ENCODE results near the gene LTC4S. TPM values are rescaled to one million over a fixed set of nuclear protein-coding genes. Genes with fewer than 3 reads are reported as not detected.

LTC4S gene
- total RNA-seq, 1 donor from 2014 or later: 1.6 TPM

- no peaks in the 10 kb centered on the region for H3K27me3 Mint-ChIP-seq
- H3K4me3 Mint-ChIP-seq: no peak overlapping the region
- H3K36me3 Mint-ChIP-seq (ENCODE audit: low read depth): peaks cover 23% of the 10 kb centered on the region
- H3K9me3 Mint-ChIP-seq: no peaks in the 10 kb centered on the region
- peaks cover 32% of the 10 kb centered on the region for H3K4me1 Mint-ChIP-seq
- intact Hi-C loops (cut with micrococcal nuclease): loop anchor here (5.0 kb wide), 1 partner anchor 35 kb away; no protein-coding TSS in a partner anchor
- H3K27ac Mint-ChIP-seq: peak overlapping the region; percentile 55
- peak; percentile 58 for DNase-seq
These were observed 8.6 kb downstream of the LTC4S start for GRCh38 chr5:179802207-179802883.

- Mint-ChIP-seq H3K4me1 (peaks cover 32% of the 10 kb centered on the region), H3K9me3 (no peaks in the 10 kb centered on the region), H3K4me3 (peak overlapping the region; percentile 90), H3K27ac (peak overlapping the region; percentile 55), H3K27me3 (no peaks in the 10 kb centered on the region), H3K36me3 (ENCODE audit: low read depth) (peaks cover 20% of the 10 kb centered on the region)
- peak; percentile 59 for DNase-seq
- intact Hi-C loops (cut with micrococcal nuclease): loop anchor here (1.0 to 5.0 kb wide), 3 partner anchors 18 to 55 kb away; partner anchors contain the start of gene MRNIP
These were observed 9.3 kb downstream of the LTC4S start for GRCh38 chr5:179802950-179803562.

GRCh38 chr5:179803651-179804554, 10.1 kb downstream of the LTC4S start:
- intact Hi-C loops (cut with micrococcal nuclease): loop anchor here (1.0 to 5.0 kb wide), 3 partner anchors 17 to 54 kb away; partner anchors contain the start of gene MRNIP
- DNase-seq: peak; percentile 70
- no peaks in the 10 kb centered on the region for H3K9me3 Mint-ChIP-seq
- H3K36me3 Mint-ChIP-seq (ENCODE audit: low read depth): peaks cover 18% of the 10 kb centered on the region
- no peaks in the 10 kb centered on the region for H3K27me3 Mint-ChIP-seq
- H3K4me3 Mint-ChIP-seq: peak overlapping the region; percentile 90
- peaks cover 32% of the 10 kb centered on the region for H3K4me1 Mint-ChIP-seq
- H3K27ac Mint-ChIP-seq: peak overlapping the region; percentile 86

DNA sequence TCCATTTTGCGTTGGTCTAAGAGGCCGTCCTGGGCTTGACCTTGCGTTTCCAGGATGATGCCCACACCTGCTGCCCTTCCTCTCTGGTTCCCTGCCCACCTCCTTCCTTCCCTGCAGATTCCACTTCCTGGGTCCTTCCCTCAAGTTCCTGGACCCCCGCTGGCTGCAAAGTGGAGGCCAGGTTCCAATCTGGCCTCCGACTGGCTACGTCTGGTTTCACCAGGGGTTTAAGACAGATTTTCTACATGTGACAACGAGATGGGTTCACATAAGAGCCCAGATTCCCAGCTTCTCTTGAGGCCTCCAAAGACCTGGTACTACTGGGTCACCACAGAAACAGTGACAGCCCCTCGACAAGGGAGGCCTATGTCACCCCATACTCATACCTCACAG, 10.8 kb downstream of the LTC4S start:
- intact Hi-C loops (cut with micrococcal nuclease): loop anchor here (5.0 kb wide), 1 partner anchor 33 kb away; no protein-coding TSS in a partner anchor
- Mint-ChIP-seq H3K36me3 (ENCODE audit: low read depth) (peaks cover 11% of the 10 kb centered on the region), H3K27me3 (no peaks in the 10 kb centered on the region), H3K4me1 (peaks cover 32% of the 10 kb centered on the region), H3K9me3 (no peaks in the 10 kb centered on the region), H3K27ac (peak overlapping the region; percentile 89), H3K4me3 (peak overlapping the region; percentile 90)
- DNase-seq: no peak

GRCh38 chr5:179805070-179805528, 11.3 kb downstream of the LTC4S start:
- intact Hi-C loops (cut with micrococcal nuclease): loop anchor here (5.0 kb wide), 1 partner anchor 108 kb away; the partner anchor contains the start of gene CANX
- H3K9me3 Mint-ChIP-seq: no peaks in the 10 kb centered on the region

GRCh38 chr5:179805529-179806249, 11.9 kb downstream of the LTC4S start:
- H3K9me3 Mint-ChIP-seq: no peaks in the 10 kb centered on the region
- H3K27ac Mint-ChIP-seq: peak overlapping the region; percentile 89
- peaks cover 32% of the 10 kb centered on the region for H3K4me1 Mint-ChIP-seq
- H3K36me3 Mint-ChIP-seq (ENCODE audit: low read depth): peaks cover 9% of the 10 kb centered on the region
- DNase-seq: peak; percentile 85
- intact Hi-C loops (cut with micrococcal nuclease): loop anchor here (2.0 to 5.0 kb wide), 2 partner anchors 101 to 108 kb away; partner anchors contain the start of genes CANX and TBC1D9B
- H3K4me3 Mint-ChIP-seq: peak overlapping the region; percentile 90
- H3K27me3 Mint-ChIP-seq: no peaks in the 10 kb centered on the region

More at GRCh38 chr5:179805070-179805528, 11.3 kb downstream of the LTC4S start:
- H3K36me3 Mint-ChIP-seq (ENCODE audit: low read depth): peaks cover 8% of the 10 kb centered on the region
- peak; percentile 64 for DNase-seq
- peaks cover 32% of the 10 kb centered on the region for H3K4me1 Mint-ChIP-seq
- H3K27me3 Mint-ChIP-seq: no peaks in the 10 kb centered on the region
- peak overlapping the region; percentile 89 for H3K27ac Mint-ChIP-seq
- peak overlapping the region; percentile 90 for H3K4me3 Mint-ChIP-seq

GRCh38 chr5:179806250-179807048, 12.7 kb downstream of the LTC4S start, which contains the start of gene MGAT4B:
TSS of gene MGAT4B (minus strand) at chr5:179806866. CDS start at chr5:179806583, 283 bp downstream.
- H3K36me3 Mint-ChIP-seq (ENCODE audit: low read depth): peaks cover 12% of the 10 kb centered on the region
- peak; percentile 91 for DNase-seq

DNA sequence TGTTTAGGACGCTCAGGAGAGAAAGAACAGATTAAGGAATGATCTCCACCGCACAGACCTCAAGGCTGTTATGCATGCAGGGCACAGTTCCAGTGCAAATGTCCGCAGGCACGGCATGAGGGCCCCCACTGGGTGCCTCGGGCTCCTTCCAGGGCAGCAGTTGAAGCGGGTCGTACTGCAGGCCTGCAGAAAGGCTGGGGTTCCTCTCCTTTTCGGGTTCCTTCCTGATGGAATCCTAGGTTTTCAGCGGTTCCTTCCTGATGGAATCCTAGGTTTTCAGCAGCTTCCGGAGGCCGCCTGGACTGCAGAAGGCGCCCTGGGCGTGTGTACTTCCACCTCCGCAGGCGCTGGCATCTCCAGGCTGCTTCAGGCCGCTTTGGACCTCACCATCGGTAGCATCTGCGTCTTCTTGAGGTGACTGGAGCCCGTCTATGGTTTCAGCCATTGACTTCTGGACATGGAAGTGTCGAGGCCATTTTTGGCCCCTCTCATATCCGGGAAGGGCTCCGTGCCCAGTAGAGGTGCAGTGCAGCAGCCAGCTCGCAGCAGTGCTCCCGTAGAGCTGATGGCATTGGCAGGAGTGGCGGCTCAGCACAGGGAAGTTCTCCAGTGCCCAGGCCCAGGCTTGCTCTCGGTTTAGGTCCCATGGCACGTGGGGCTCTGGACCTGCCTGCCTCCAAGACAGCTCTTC, 18.5 kb downstream of the LTC4S start:
- intact Hi-C loops (cut with micrococcal nuclease): no loop called here

More at GRCh38 chr5:179806250-179807048, 12.7 kb downstream of the LTC4S start, which contains the start of gene MGAT4B:
- intact Hi-C loops (cut with micrococcal nuclease): loop anchor here (2.0 to 5.0 kb wide), 2 partner anchors 100 to 109 kb away; partner anchors contain the start of genes CANX and TBC1D9B
- Mint-ChIP-seq H3K27me3 (no peaks in the 10 kb centered on the region), H3K9me3 (no peaks in the 10 kb centered on the region), H3K27ac (peak within 1 kb of the TSS; percentile 72), H3K4me3 (peak within 1 kb of the TSS; percentile 90), H3K4me1 (peaks cover 32% of the 10 kb centered on the region)

DNA sequence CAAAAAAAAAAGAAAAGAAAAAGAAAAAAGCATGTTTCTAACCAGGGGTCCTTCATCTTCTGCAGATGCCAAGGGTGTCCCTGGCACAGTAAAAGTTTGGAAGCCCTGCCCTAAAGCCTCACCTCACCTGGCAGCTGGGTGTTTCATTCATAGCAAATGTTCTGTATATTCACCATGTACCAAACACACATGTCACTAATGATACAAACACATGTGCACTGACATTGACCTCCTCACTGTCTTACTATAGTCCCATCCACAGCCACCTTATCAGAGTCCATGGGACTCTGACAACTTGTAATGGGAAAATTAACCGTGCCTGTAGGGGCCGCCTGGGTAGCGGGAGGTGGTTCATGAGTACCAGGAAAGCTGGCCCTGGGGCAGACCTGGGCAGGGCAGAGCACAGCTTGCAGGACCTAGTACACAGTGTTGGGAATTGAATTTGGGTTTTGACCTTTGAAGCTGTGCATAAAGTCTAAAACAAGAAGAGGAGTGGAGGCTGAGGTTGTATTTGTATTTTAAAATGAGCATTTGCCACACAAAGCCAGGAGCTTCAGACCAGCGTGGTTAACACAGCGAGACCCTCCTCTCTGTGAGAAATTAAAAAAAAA, 19.3 kb downstream of the LTC4S start:
- H3K9me3 Mint-ChIP-seq: no peaks in the 10 kb centered on the region
- no peak overlapping the region for H3K4me3 Mint-ChIP-seq
- no peak for DNase-seq
- peaks cover 33% of the 10 kb centered on the region for H3K36me3 Mint-ChIP-seq (ENCODE audit: low read depth)
- no peaks in the 10 kb centered on the region for H3K27me3 Mint-ChIP-seq
- intact Hi-C loops (cut with micrococcal nuclease): no loop called here
- peaks cover 5% of the 10 kb centered on the region for H3K4me1 Mint-ChIP-seq
- H3K27ac Mint-ChIP-seq: no peak overlapping the region

More for the DNA sequence above, 18.5 kb downstream of the LTC4S start:
- no peak overlapping the region for H3K4me3 Mint-ChIP-seq
- H3K36me3 Mint-ChIP-seq (ENCODE audit: low read depth): peaks cover 33% of the 10 kb centered on the region
- no peak for DNase-seq
- H3K27ac Mint-ChIP-seq: no peak overlapping the region
- no peaks in the 10 kb centered on the region for H3K9me3 Mint-ChIP-seq
- no peaks in the 10 kb centered on the region for H3K27me3 Mint-ChIP-seq
- H3K4me1 Mint-ChIP-seq: peaks cover 2% of the 10 kb centered on the region

DNA sequence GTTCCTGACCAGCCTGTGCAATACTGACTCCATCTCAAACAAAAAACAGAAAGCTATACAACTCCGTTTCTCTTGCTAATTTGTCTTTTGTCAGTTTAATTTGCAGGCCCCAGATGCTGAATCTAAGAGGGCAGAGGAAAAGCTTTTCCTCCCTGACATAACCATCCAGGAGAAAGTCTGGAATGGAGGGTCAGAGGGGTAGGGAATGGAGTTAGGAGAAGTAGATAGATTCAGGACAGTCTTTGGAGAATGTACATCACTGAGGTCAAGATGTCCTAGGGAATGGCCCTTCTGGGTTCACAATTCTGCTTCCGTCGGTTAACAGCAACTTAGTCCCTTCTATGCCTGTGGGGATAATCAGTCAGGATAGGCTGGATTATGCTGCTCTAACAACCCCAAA, 20.3 kb downstream of the LTC4S start:
- intact Hi-C loops (cut with micrococcal nuclease): no loop called here
- Mint-ChIP-seq H3K9me3 (no peaks in the 10 kb centered on the region), H3K4me3 (no peak overlapping the region), H3K27ac (no peak overlapping the region), H3K36me3 (ENCODE audit: low read depth) (peaks cover 33% of the 10 kb centered on the region), H3K4me1 (peaks cover 11% of the 10 kb centered on the region), H3K27me3 (no peaks in the 10 kb centered on the region)
- DNase-seq: no peak

DNA sequence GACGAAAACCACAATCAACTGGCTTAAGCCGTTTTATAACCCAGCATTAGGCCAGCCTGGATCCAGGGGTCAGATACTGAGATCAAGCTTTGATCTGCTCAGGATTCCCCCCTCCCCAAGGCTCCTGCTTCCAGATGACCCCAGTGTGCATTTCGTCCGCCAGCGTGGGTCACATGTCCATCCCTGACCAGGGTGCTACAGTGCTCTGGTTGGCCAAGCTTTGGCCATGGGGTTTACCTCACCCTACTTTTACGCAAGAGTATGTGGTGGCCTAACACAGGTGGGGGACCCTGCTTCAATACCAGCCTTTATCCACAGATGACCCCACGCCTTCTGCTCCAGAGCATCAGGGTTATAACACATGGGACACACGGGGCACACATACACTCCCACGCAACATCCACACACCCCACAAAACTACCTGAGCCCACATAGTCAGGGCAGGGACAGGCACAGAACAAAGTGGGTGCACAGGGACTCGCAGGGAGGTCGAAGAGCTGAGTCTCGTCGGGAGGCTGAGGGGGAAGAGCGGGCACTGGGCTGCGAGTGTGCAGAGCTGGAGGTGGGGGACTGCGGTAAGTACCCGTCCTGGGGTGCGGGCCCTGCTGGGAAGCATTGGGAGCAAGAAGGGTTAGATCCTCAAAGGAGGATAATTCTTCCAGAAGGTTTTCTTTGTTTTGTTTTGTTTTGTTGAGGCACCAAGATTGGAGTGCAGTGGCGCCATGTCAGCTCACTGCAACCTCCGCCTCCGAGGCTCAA, 21.9 kb downstream of the LTC4S start:
- no peak for DNase-seq
- Mint-ChIP-seq H3K4me3 (peak overlapping the region; percentile 14), H3K9me3 (no peaks in the 10 kb centered on the region), H3K4me1 (peaks cover 19% of the 10 kb centered on the region), H3K27me3 (no peaks in the 10 kb centered on the region), H3K36me3 (ENCODE audit: low read depth) (peaks cover 32% of the 10 kb centered on the region), H3K27ac (no peak overlapping the region)
- intact Hi-C loops (cut with micrococcal nuclease): no loop called here
